ENCODE results near the gene KCNIP2. TPM values are rescaled to one million over a fixed set of nuclear protein-coding genes. Genes with fewer than 3 reads are reported as not detected.
"Not testable (repeated sequence)": the region's sequence is repeated elsewhere in the genome, so short reads cannot be mapped to it uniquely, and the experiment has no call there.

The KCNIP2 gene
- total RNA-seq, 4 donors from 2014 or later = 3.5 to 11.6 (median 5.5) TPM

DNA sequence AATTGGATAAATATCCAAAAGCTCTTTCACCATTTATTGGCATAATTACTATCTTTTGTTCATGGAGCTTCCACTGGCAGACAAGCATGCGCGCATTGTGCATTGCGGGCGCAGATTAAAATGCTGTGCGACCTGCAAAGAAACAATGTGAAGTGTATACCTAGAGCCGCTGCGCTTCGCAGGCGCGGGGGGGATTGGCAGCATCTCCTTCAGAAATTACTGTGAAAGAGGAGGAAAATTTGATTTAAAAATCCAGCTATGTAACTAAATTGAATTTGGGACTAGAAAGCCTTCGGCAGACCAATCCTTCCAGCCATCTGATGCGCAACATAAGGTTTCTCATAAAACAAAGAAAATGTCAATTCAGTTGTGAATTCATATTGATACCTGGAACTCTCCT lies 50.1 kb downstream of the KCNIP2 start:
- DNase-seq = no peak
- Histone ChIP-seq H3K9me3 (no peaks in the 10 kb centered on the region), H3K4me3 (no peak overlapping the region), H3K4me1 (peaks cover 0 to 4% (median 0%) of the 10 kb centered on the region in 4 donors), H3K27me3 (no peaks in the 10 kb centered on the region), H3K27ac (no peak overlapping the region), H3K36me3 (peaks cover 0 to 100% (median 0%) of the 10 kb centered on the region in 3 donors)
- TF ChIP-seq, protein P1, sequence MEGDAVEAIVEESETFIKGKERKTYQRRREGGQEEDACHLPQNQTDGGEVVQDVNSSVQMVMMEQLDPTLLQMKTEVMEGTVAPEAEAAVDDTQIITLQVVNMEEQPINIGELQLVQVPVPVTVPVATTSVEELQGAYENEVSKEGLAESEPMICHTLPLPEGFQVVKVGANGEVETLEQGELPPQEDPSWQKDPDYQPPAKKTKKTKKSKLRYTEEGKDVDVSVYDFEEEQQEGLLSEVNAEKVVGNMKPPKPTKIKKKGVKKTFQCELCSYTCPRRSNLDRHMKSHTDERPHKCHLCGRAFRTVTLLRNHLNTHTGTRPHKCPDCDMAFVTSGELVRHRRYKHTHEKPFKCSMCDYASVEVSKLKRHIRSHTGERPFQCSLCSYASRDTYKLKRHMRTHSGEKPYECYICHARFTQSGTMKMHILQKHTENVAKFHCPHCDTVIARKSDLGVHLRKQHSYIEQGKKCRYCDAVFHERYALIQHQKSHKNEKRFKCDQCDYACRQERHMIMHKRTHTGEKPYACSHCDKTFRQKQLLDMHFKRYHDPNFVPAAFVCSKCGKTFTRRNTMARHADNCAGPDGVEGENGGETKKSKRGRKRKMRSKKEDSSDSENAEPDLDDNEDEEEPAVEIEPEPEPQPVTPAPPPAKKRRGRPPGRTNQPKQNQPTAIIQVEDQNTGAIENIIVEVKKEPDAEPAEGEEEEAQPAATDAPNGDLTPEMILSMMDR (IDR thresholded peaks at IDR 0.05) = no peak
- no peak for TF ChIP-seq POLR2A (IDR thresholded peaks at IDR 0.05)

DNA sequence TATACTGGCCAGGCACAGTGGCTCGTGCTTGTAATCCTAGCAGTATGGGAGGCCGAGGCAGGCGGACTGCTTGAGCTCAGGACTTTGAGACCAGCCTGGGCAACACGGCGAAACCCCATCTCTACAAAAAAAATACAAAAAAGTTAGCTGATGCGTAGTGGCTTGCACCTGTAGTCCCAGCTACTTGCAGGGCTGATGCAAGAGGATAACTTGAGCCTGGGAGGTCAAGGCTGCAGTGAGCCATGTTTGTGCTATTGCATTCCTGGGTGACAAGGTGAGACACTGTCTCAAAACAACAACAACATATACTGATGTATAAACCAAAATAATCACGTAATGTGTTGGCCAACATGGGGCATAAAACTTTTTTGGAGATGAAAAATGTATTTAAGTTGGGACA lies 53.9 kb downstream of the KCNIP2 start:
- no peak for TF ChIP-seq POLR2A (IDR thresholded peaks at IDR 0.05)
- TF ChIP-seq, protein P1 (IDR thresholded peaks at IDR 0.05) = no peak
- H3K27ac ChIP-seq = no peak overlapping the region
- peaks cover 0 to 4% (median 0%) of the 10 kb centered on the region in 4 donors for H3K4me1 ChIP-seq
- no peak for DNase-seq
- no peaks in the 10 kb centered on the region for H3K27me3 ChIP-seq
- H3K9me3 ChIP-seq = no peaks in the 10 kb centered on the region
- peaks cover 0 to 97% (median 0%) of the 10 kb centered on the region in 3 donors for H3K36me3 ChIP-seq
- no peak overlapping the region for H3K4me3 ChIP-seq

DNA sequence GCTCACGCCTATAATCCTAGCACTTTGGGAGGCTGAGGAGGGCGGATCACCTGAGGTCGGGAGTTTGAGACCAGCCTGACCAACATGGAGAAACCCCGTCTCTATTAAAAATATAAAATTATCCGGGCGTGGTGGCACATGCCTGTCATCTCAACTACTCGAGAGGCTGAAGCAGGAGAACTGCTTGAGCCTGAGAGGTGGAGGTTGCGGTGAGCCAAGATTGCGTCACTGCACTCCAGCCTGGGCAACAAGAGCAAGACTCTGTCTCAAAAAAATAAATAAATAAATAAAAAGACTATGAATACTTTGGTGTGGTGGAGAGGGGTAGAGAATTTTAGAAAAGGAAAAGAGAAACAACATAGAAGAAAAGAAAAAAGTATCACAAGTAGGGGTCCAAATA lies 54.4 kb downstream of the KCNIP2 start:
- H3K9me3 ChIP-seq, H3K27me3 ChIP-seq, H3K4me1 ChIP-seq, H3K27ac ChIP-seq, H3K4me3 ChIP-seq, DNase-seq: not testable (repeated sequence)
- peaks cover 0 to 92% (median 0%) of the 10 kb centered on the region in 3 donors for H3K36me3 ChIP-seq

DNA sequence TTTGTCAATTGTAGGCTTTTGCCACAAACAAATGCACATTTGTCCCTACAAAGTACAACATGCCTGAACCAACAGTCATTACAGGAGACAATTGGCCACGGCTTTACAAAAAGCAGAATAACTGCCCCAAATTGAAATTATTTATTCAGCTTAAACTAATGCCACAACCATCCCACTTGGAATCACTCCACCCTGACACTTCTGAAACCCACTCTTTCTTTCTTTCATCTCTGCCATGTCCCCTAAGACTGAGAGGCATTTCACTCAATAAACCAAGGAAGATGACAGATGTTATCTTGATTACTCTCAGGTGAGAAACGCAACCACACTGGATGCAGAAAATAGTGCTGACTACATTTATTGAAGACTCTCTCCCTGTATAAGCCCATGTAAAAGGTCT lies 57.8 kb downstream of the KCNIP2 start:
- H3K4me1 ChIP-seq = peaks cover 0 to 14% (median 4%) of the 10 kb centered on the region in 4 donors
- H3K27ac ChIP-seq = no peak overlapping the region
- H3K36me3 ChIP-seq = peaks cover 0 to 58% (median 0%) of the 10 kb centered on the region in 3 donors
- TF ChIP-seq POLR2A (IDR thresholded peaks at IDR 0.05) = no peak
- TF ChIP-seq, protein P1 (IDR thresholded peaks at IDR 0.05) = no peak
- no peak overlapping the region for H3K4me3 ChIP-seq
- DNase-seq = no peak
- H3K27me3 ChIP-seq = no peaks in the 10 kb centered on the region
- no peaks in the 10 kb centered on the region for H3K9me3 ChIP-seq

DNA sequence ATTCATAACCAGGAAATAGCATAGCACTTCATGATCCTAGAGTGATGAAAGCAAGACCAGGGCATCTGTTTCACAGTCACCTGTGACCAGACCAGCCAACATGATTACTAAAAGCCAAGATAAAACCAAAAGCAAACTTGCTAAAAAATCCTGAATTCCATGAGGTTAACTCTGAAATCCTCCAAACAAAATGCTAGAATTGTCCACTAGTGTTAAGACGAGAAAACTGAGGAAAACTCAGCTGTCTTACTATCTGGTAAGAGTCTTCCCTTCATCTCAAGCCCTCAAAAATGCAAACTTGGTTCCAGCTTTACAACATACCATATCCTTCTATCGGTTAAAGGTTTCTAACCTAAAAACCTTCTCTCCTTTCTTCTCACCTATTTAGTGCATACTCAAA lies 59.0 kb downstream of the KCNIP2 start:
- DNase-seq = no peak
- H3K36me3 ChIP-seq = peaks cover 0 to 46% (median 0%) of the 10 kb centered on the region in 3 donors

DNA sequence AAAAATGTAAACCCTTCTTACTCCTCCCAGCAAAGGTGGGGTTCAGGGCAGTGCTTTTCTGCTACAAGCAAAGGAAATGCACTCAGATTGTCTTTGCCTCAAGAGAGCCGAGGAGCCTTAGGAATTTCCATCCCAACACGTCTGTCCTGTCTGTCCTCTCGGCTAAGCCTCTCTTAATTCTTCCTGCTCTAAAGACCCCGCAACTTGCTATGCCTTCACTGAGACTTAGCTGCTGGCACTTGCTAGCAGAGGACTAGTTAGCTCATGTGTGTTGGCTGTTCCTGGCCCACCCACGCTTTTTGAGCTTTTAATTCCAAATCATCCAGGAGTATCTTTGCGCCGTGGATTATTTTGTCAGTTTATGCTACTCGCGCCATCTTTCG lies 59.9 kb downstream of the KCNIP2 start:
- peak in 1 of 3 donors; percentile 40 for DNase-seq
- no peaks in the 10 kb centered on the region for H3K9me3 ChIP-seq
- no peaks in the 10 kb centered on the region for H3K27me3 ChIP-seq
- peaks cover 0 to 37% (median 0%) of the 10 kb centered on the region in 3 donors for H3K36me3 ChIP-seq
- peaks cover 3 to 30% (median 15%) of the 10 kb centered on the region in 4 donors for H3K4me1 ChIP-seq
- H3K27ac ChIP-seq = peak overlapping the region; percentile 3 to 68 (median 20)
- TF ChIP-seq, protein P1 (IDR thresholded peaks at IDR 0.05) = no peak
- TF ChIP-seq POLR2A (IDR thresholded peaks at IDR 0.05) = no peak
- peak overlapping the region; percentile 51 to 60 (median 58) for H3K4me3 ChIP-seq

More for the DNA sequence above, 59.0 kb downstream of the KCNIP2 start:
- Histone ChIP-seq H3K27ac (no peak overlapping the region), H3K4me1 (peaks cover 2 to 22% (median 11%) of the 10 kb centered on the region in 4 donors), H3K27me3 (no peaks in the 10 kb centered on the region), H3K9me3 (no peaks in the 10 kb centered on the region), H3K4me3 (no peak overlapping the region)
- TF ChIP-seq POLR2A (IDR thresholded peaks at IDR 0.05) = no peak
- TF ChIP-seq, protein P1 (IDR thresholded peaks at IDR 0.05) = no peak

Measured in Peyer's patch (tissue), 4 donors.